Chondrocyte (in vitro differentiated cells): ENCODE results near the gene RAB37. TPM values are rescaled to one million over a fixed set of nuclear protein-coding genes. Genes with fewer than 3 reads are reported as not detected.

ENCODE experiments used
- DNase-seq: peaks from one replicate; pipeline ENCODE4 v3.0.0; 2021; ENCODE audit warnings: mixed read lengths, low spot score
- H3K27ac Mint-ChIP-seq: one replicate; pipeline ENCODE4 v1.8.0; 2021; ENCODE audit warnings: mild to moderate bottlenecking, moderate library complexity, mixed read lengths; ENCODE audit not compliant: unreplicated experiment
- H3K27me3 Mint-ChIP-seq: 2 replicates; pipeline ENCODE4 v1.8.0; 2021; ENCODE audit warnings: low read depth, mixed read lengths
- H3K36me3 Mint-ChIP-seq: 2 replicates; pipeline ENCODE4 v1.8.0; 2021; ENCODE audit warnings: low read depth, mixed read lengths
- H3K4me1 Mint-ChIP-seq: 2 replicates; pipeline ENCODE4 v1.8.0; 2021; ENCODE audit warnings: low read depth, mild to moderate bottlenecking, mixed read lengths
- H3K4me3 Mint-ChIP-seq: one replicate; pipeline ENCODE4 v1.8.0; 2021; ENCODE audit warnings: mild to moderate bottlenecking, moderate library complexity, mixed read lengths; ENCODE audit not compliant: unreplicated experiment
- H3K9me3 Mint-ChIP-seq: 2 replicates; pipeline ENCODE4 v1.8.0; 2021; ENCODE audit warnings: low read depth, mixed read lengths
- total RNA-seq: library from RNA; stranded (reverse); gene quantifications from 3 replicates; pipeline ENCODE4 v1.2.1, GENCODE V29; 2021
- TF ChIP-seq, protein P1 (sequence below): fragments of 200-600 bp; sonication (generic); IDR thresholded peaks from 2 replicates; pipeline ENCODE4 v1.5.0; 2021; ENCODE audit warnings: antibody characterized with exemption, mild to moderate bottlenecking, moderate library complexity

The RAB37 gene
- total RNA-seq, 1 donor from 2014 or later, result 0.15 TPM

DNA sequence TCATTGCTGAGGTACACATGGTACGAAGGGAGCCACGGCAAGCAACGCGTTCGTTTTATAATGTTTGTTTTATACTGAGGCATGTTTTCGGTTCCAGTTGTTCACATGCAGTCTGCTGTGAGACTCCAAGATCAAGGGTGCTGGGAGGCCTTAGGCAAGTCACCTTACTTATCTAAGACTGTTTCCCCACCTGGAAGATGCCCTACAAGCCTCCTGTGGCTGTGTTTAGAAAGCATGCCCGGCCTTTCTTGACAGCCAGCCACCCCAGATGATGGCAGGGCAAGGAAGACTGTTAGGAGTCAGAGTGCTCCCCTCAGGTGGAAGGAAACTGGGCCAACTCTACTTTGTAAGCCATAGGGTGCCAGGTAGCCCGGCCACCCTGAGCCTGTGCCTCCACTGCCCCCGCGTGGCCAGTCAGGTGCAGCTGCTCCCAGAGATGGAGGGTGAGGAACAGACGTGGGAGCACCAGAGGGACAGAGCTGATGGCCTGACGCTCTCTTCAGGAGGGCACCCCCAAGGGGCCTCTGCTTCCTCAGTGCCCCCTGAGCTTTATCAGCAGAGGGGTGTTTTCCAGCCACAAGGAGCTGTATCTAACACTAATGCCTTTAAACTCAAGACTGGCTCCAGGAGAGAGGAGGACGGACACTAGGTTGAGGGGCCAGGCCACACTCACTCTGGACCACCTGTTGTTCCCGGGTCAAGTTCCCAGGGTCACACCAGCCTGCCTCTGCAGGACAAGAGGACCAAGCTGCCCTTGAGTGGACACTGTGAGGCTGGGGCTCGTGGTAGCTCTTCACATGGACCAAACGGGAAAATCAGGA is 33.7 kb downstream of the RAB37 start:
- Mint-ChIP-seq H3K27me3 (no peaks in the 10 kb centered on the region), H3K36me3 (peaks cover 18% of the 10 kb centered on the region), H3K4me3 (no peak overlapping the region), H3K4me1 (peaks cover 67% of the 10 kb centered on the region), H3K27ac (peak overlapping the region; percentile 39), H3K9me3 (no peaks in the 10 kb centered on the region)
- TF ChIP-seq, protein P1, sequence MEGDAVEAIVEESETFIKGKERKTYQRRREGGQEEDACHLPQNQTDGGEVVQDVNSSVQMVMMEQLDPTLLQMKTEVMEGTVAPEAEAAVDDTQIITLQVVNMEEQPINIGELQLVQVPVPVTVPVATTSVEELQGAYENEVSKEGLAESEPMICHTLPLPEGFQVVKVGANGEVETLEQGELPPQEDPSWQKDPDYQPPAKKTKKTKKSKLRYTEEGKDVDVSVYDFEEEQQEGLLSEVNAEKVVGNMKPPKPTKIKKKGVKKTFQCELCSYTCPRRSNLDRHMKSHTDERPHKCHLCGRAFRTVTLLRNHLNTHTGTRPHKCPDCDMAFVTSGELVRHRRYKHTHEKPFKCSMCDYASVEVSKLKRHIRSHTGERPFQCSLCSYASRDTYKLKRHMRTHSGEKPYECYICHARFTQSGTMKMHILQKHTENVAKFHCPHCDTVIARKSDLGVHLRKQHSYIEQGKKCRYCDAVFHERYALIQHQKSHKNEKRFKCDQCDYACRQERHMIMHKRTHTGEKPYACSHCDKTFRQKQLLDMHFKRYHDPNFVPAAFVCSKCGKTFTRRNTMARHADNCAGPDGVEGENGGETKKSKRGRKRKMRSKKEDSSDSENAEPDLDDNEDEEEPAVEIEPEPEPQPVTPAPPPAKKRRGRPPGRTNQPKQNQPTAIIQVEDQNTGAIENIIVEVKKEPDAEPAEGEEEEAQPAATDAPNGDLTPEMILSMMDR, result peak; percentile 83
- DNase-seq, result no peak

DNA sequence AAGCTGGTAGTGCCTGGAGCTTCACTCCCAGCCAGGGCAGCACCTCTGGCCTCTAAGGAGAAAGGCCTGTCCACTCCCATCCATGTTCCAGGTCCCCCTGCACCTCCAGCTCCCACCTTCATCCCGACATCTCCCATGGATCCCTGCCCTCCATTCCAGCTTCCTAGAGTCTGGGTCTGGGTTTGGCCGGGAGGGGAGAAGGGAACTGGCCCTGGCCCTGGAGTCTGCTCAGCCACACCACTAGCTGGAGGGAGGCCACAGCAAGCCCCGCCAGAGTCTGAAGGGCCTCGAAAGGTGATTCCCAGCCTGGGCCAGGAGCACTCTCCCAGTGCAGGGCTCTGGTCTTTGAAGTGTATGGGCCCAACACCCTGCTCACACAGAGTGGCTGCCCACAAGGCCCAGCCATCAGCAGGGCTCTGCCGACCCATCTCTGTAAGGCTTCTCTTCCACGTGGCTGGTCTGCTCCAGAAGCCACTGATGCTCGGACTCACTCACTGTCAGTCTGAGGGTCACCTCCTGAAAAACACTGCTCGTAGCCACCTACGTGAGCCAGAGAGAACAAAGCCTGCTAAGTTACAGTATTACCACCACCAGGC is 34.4 kb downstream of the RAB37 start:
- no peak for DNase-seq
- no peaks in the 10 kb centered on the region for H3K9me3 Mint-ChIP-seq
- H3K27me3 Mint-ChIP-seq, result no peaks in the 10 kb centered on the region
- H3K27ac Mint-ChIP-seq, result no peak overlapping the region
- peaks cover 19% of the 10 kb centered on the region for H3K36me3 Mint-ChIP-seq
- TF ChIP-seq, protein P1, result no peak
- no peak overlapping the region for H3K4me3 Mint-ChIP-seq
- peaks cover 69% of the 10 kb centered on the region for H3K4me1 Mint-ChIP-seq

DNA sequence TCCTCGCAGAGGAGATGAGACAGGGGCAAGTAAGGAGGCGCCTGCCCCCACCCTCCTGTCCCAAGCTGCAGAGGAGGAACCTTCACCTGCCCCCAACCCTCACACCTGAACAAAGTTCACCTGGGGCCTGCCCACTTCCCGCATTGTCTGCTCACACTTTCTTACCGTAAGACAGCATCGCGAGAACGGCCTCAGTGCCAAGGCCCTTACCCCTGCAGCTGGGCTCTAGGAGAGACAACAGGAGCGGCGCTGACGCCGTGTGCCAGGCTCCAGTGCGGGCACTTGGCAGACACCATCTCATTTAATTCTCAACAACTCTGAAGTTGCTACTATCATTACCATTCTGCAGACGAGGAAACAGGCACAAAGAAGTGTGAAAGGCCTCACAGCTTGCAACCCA is 35.0 kb downstream of the RAB37 start:
- DNase-seq, result no peak
- Mint-ChIP-seq H3K27me3 (no peaks in the 10 kb centered on the region), H3K9me3 (no peaks in the 10 kb centered on the region), H3K4me1 (peaks cover 69% of the 10 kb centered on the region), H3K4me3 (no peak overlapping the region), H3K27ac (no peak overlapping the region), H3K36me3 (peaks cover 18% of the 10 kb centered on the region)
- TF ChIP-seq, protein P1, result no peak

DNA sequence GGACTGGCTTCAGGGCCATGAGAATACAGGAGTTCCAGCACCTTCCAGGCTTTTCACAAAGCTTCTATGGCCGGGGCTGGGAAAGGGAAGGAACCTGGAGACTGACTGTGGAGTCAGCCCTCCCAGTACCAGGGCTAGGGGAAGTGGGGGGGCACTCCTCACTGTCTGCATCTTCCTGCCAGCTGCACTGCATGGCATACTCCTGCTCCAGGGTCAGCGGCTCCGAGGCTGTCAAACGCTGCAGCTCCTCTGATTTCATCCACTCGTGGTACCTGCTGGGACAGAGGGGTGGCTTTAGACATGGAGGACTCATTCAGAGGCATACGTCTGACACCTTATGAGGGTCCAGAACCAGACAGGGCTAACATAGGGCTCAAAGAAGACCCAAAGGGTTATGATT is 36.4 kb downstream of the RAB37 start:
- peak overlapping the region; percentile 89 for H3K27ac Mint-ChIP-seq
- peaks cover 16% of the 10 kb centered on the region for H3K36me3 Mint-ChIP-seq

DNA sequence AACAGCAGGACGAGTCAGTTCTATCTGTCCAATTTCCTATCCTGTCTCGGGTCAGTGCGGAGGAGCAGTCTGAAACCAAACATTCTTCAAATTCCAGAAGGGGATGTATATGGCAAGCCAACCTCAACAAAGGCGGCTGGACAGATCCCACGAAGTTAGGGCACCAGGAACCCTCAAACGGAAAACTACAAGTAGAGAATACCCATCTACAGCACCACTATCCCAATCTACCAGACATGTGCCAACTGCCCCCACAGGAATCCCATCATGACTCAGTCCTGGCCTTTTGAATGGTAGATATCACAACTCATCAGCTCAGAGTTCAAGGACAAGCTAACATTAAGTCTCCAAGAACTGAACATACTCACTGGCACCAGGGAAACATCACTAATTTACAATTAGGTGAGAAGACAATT is 36.8 kb downstream of the RAB37 start:
- peak overlapping the region; percentile 42 for H3K4me3 Mint-ChIP-seq
- H3K4me1 Mint-ChIP-seq, result peaks cover 63% of the 10 kb centered on the region
- peak overlapping the region; percentile 89 for H3K27ac Mint-ChIP-seq
- no peak for DNase-seq
- no peaks in the 10 kb centered on the region for H3K27me3 Mint-ChIP-seq
- peaks cover 13% of the 10 kb centered on the region for H3K36me3 Mint-ChIP-seq
- H3K9me3 Mint-ChIP-seq, result no peaks in the 10 kb centered on the region
- TF ChIP-seq, protein P1, result no peak

More for the DNA sequence above, 36.4 kb downstream of the RAB37 start:
- Mint-ChIP-seq H3K9me3 (no peaks in the 10 kb centered on the region), H3K4me1 (peaks cover 68% of the 10 kb centered on the region), H3K27me3 (no peaks in the 10 kb centered on the region), H3K4me3 (peak overlapping the region; percentile 42)
- TF ChIP-seq, protein P1, result no peak
- no peak for DNase-seq
